ENCODE data around the gene TNFRSF1A.

The TNFRSF1A gene

DNA sequence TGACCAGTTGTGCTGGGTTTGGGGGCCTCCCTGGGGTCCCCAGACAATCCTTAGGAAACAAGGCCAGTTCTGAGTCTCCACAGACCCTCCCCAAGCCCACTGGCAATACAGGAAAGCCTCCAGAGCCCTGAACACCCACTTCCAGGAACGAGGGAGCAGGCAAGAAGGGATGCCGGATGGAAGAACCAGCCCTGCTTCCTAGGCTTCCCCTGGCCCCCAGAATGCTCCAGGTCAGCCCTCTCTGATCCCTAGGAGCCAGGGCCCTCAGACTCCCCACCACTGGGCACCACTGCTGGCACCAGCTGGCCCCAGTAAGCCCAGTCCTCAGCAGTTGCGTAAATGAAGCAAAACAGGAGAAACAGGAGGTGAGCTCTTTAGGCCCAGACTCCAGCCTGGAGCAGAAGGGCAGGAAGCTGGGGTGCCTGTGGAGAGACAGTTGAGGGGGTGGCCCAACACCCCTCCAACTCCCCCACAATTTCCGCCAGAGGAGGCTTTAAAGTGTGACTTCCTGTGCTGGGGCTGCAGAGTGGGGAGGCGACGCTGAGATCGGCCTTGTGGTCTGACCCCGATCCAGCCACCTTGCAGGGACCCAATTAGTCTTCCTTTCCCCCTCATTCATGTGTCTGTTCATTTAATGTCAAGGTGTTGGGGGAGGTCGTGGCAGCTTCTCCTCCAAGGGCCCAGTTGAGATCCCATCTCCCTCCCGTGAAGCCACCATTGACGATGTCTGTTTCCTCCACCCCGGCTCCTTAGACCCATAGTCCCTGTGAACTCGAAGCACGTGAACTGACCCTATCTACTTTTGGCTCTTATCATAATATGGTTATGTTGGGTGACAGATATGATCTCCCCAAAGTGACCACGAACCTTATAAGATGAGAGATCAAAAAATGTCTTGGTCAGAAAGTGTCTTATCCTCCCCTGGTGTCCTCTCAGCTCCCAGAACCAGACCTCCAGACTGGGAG is 4.7 kb downstream of the TNFRSF1A start:
- DNase-seq = peak; percentile 85

DNA sequence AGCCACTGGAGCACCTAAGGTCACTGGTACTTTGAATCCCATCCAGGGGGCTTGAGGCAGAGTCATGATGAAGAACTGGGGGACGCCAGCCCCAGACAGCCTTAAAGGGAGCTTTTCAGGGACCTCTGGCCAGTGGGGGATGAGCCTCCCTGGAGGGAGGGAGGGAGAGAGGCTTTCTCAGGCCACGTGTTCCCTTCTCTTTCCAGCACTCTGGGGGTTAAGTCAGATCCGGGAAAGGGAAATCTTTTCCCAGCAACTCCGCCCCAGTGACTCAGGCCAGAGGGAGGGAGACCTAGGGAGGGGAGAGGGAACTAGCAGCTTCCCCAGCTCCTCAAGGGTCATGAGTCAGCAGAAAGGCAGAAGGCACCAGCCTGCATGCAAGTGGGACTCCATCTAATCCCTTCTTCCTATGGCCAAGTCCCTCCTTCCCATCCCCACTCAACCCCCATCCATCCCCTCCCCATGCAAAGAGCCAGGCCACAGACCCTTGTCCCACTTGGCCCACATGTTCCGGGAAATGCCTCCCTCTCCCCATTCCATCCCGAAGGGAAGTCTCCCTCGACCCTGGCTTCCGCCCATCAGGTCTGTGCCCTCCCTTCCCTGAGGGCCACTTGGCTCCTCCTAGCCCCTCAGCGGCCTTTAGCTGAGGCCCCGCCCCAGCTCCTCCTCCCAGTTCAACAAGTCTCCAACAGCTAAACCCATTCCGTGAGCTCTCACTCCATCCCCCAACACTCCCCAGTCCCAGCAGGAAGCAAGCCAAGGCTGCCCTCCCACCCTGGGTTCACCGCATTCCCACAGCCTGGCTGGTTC is 5.6 kb downstream of the TNFRSF1A start:
- DNase-seq = peak; percentile 82

DNA sequence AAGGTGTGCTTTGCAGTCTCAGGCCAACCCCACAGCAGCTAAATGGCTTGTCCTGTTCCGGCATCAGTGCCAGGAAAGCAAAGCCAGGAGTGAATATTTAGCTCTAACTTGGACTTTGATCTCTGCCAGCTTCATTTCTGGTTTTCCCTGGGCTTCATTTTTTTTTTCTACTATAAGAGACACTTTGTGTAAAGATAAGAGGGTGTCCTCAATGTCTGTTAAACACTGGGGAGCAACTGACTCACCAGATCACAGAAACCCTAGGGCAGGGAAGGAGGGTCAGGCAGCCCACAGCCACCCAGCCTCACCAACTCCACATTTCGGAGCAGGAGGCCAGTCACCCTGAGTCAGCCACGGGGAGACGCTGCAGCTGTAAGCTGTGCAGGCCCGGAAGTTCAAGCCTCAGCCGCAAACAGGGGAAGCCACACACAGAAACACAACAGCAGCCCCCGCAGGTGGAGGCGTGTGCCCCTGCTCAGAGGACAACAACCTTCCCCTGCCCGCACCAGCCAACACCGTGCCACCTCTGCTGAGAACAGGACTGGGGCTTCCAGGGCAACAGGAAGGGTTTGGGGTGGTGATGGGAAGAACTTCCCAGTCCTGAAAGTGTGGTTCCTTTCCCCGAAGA is 6.3 kb downstream of the TNFRSF1A start:
- DNase-seq = peak; percentile 80

DNA sequence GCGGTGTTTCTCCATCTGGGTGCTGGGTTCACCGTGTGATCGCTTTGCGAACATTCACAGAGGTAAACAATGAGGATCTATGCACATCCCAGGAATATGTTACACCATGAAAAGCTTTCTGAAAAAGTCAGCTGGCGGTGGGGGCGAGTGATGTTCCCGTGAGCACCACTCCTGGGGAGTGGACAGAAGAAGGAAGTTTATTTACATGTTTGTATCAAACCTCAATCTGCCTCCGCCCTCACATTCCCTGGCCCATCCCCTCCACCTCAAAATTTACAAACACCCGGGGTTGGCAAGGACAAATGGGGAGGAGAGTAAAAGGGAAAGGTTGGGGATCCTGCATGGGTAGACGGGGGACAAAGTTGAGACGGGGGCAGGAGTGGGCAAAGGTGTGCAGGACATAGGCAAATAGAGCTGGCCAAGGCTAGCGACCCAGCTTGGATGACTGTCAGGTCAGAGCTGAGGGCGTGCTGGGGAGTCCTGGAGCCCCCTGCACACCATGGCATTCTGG is 6.9 kb downstream of the TNFRSF1A start:
- DNase-seq = no peak

DNA sequence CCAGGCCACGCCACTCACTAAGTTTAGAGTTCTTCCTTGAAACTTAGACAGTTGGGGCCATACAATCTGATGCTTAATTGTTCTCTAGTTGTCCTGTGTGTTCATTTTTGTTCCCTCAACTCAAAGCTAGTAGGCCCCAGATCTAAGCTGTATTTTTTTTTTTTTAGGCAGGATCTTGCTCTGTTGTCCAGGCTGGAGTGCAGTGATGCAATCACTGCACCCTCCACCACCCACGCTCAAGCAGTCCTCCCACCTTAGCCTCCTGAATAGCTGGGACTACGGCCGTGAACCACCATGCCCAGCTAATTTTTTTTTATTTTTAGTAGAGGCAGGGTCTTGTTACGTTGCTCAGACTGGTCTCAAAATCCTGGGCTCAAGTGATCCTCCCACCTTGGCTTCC is 7.5 kb downstream of the TNFRSF1A start:
- DNase-seq = no peak

DNA sequence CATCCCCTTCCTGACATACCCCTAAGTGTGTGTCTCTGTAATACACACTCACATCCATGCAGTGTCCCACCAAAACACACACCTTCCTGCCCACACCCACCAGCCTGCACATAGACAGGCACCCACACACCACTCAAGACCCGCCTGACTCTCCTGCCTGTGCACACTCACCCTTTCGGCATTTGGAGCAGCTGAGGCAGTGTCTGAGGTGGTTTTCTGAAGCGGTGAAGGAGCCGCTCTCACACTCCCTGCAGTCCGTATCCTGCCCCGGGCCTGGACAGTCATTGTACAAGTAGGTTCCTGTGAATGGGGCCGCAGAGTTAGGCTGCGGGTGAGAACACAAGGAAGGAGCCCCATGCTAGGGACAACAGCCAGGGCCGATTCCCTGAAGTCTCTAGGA is 8.3 kb downstream of the TNFRSF1A start:
- no peak for DNase-seq

DNA sequence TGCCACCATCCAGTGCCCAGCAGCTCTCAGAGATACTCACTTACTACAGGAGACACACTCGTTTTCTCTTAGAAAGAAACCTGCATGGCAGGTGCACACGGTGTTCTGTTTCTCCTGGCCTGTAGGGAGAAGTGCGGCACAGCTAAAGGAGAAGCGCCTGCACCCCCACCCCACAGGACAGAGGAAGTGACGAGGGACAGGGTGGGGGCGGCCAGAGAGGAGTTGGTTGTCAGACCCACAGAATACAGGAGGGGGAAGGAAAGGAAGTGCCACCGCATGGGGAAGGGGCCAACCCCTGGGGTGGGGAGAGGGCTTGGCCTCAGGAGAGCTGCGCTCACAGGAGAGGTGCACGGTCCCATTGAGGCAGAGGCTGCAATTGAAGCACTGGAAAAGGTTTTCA is 8.8 kb downstream of the TNFRSF1A start:
- no peak for DNase-seq

DNA sequence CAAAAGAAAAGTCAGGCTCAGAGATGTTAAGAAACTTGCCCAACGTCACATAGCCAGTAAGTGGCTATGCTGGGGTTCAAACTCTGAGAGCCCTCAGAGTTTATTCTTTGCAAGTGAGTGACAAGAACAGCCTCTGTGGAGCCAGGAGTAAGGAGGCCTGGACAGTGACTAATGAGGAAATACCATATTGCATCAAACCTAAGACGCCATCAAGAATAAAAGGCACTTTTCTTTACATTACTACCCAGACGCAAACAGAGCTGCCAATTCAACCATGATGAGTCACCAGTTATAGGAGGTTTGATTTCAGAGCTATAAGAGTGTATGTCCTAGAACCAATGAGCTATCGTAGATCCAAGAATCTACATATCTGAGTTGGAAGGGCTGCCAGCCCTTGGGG is 9.4 kb downstream of the TNFRSF1A start:
- no peak for DNase-seq

DNA sequence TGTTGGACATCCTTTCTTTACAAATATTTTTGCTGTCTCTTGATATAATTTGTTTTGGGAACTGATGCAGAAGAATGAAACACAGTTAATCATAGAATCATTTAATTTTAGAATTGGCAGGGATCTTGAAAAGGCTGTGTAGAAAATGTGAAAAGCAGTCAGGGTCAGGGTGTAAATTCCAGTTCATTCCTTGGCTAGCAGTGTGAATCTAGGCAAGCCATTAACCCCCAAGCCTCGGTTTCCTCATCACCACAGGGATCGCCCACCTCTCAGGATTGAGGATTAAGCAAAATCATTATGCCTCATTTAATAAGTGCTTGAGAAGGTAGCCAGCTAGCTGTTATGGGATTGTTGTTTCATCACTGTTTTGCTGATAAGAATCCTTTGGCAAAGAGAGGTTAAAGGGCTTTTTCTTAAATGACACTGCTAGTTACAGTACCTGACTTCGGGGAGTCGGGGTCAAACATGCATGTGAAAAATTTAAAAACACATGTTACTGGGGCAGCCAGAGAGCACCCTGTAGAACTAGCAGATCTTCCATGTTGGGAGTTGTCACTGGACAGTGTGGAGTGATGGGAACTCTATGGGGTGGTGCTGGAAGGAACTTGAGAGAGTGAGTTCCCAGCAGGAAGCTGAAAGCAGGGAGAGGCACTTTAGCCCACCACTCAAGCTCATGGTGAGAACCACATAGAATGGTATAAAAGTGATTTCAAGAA is 10.7 kb downstream of the TNFRSF1A start:
- no peak for DNase-seq

DNA sequence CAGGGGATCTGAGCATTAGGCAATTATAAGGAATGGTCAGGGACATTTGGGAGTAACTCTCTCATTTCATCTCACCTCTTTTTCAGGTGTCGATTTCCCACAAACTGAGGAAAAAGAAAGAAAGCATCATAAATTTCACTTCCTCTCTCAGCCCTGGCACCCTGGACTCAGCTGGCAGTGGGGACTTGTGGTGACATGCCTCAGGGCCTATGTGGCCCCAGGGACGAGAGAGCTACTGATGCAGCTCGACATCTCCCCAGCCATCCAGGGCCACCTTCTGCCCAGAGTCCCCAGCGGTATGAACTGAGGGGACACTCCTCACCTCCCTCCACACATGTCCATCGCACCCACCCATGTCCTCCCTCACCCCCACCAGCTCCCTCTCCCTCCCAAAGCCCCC is 11.7 kb downstream of the TNFRSF1A start:
- no peak for DNase-seq

DNA sequence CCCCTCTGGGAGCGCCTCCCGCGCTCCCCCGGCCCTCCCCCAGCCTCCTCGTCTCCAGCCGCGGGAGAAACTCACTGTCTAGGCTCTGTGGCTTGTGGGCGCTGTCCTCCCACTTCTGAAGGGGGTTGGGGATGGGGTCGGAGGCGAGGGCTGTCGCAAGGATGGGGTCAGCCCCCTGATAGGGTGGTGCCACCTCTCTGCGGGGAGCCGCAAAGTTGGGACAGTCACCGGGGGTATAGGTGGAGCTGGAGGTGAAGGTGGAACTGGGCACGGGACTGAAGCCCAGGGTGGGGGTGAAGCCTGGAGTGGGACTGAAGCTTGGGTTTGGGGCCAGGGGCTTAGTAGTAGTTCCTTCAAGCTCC is 12.2 kb downstream of the TNFRSF1A start:
- no peak for DNase-seq

DNA sequence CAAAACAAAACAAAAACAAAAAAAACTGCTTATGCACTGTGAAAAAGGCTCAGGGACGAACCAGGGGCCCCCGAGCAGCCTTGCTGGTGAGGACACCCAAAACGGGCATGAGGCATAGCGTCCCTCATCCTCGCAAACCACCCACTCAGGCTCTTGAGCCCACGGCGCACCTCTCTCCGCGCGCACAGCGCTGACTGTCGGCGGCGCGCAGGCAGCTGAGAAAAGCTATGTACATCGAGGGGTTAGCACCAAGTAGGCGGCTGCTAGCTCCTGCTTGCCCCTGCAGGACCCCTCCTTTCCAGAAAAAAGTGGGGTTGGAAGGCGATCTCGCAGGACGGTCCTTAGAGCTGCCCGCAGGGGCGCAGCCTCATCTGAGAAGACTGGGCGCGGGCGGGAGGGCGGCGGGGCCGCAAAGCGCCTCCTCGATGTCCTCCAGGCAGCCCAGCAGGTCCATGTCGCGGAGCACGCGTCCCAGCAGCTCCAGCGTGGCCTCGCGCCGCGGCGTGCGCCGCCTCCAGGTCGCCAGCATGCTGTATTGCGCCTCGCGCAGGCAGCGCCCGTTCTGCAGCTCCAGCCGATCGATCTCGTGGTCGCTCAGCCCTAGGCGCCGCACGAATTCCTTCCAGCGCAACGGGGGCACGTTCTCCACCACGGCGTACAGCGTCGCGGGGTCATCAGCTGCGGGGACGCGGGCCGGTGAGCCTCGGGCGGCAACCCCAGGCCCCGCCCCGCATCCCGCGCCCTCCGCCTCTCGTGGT is 12.8 kb downstream of the TNFRSF1A start:
- DNase-seq = no peak

DNA sequence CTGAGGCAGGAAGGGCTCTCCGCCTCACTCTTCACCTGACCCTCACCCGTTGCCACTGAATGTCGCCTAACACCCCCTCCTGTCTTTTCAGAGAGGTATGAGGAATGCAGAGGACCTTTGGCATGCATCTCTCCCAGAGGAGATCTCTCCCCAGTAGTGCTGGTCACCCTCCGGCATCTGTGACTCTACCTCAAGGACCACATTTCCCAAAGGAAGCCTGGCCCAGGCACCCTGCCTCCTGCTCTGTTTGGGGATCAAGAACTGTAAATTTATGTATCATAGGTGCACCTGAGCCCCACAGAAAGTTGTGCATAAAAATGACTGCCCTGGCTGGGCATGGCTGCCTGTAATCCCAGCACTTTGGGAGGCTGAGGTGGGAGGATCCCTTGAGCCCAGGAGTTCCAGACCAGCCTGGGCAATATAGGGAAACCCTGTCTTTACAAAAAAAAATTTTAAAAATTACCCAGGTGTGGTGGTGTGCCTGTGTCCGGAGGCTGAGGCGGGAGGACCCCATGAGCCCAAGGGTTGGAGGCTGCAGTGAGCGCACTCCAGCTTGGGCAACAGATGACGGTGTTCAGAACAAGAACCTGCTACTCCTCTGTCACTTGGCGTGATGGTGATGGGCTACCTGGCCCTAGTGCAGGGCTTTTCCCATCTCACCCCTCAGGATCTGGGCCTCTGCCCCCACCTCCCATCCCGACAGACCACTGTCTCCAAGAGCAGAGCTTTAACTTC is 13.7 kb downstream of the TNFRSF1A start:
- no peak for DNase-seq

DNA sequence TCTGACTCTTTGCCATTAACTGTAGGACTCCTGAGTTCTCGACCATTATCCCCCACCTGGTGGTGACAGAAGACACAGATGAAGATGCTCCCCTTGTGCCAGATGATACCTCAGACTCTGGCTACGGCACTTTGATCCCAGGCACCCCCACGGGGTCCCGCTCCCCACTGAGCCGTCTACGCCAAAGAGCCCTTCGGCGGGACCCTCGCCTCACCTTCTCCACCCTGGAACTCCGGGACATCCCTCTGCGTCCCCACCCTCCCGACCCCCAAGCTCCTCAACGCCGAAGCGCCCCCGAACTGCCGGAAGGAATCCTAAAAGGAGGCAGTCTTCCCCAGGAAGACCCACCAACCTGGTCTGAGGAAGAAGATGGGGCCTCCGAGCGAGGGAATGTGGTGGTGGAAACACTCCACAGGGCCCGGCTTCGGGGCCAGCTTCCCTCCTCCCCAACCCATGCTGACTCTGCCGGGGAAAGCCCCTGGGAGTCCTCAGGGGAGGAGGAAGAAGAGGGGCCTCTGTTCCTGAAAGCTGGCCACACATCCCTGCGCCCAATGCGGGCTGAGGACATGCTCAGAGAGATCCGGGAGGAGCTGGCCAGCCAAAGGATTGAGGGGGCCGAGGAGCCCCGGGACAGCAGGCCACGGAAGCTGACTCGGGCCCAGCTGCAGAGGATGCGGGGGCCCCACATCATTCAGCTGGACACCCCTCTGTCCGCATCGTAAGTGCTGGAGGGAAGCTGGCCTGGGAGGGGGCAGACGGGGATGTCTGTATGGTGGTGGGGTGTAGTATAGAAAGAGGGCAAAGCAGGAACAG is 14.4 kb downstream of the TNFRSF1A start:
- no peak for DNase-seq

DNA sequence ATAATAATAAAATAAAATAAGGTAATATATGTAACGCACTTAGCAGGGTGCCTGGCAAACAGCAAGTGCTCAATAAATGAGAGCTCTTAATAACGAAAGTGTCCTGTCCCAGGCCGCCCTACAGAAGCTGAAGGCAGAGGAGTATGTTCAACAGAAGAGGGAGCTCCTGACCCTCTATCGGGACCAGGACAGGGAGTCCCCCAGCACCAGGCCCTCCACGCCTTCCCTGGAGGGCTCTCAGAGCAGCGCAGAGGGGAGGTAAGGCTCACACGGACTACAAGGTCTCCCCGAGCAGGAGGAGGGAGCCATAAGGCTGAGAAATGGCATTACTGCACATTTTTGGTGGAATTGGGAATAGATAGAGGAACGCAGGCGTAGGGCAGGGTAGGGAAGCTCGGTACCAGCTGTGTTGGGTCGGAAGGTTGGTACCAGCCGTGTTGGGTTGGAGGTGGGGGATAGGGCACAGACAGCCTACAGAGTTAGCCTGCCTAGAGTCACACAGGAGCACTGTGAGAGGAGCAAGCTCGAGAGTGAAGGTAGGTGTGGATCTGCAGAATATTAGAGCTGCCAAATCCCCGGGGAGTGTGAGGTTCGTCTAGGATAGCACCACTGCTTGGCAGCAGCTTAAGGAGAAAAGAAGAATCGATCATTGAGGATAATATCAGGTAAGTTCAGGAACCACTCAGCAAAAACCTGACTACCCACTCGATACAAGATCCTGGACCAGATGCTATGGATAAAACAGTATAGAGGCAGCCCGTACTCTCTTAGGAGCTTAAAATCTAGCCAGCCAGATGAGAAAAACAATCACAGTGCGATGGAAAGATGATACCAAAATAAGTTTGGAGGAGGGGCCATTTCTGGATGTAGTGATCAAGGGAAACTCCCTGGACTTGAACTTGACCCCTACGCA is 15.3 kb downstream of the TNFRSF1A start:
- no peak for DNase-seq

DNA sequence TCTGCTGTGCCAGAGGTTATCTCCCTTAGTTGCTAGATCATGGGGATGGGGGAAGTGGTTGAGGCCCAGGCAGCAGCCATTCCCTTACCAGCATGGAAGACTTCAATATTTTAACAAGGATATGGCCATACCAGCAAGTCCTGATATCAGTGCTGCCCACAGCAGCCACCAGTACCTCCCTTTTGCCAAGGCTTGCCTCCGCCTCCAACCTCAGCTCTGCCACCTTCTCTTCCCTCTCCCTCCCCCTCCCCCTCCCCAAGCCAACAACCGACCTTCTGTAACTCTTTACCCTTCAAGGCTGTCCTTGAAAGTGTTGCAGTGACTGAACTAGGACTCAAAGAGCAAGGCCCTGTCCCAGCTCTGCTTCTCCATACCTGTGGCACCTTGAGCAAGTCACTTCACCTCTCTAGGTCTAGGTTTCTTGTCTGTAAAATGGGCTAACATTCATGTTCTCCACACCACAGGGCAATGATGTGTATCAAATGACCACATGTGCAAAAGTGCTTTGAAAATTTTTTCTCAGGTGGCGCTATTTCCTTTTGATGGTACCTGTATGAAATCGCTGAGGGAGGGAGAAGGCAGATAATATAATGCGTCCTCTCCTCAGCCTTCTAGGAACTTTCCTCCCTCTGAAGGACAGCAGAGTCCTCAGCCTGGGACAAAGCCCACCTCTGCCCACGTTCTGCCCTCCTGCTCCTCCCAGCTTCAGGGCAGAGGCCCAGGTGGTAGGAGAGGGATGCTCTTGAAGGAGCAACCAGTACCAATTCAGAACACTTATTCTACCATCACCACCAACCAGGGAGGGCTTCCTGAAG is 16.7 kb downstream of the TNFRSF1A start:
- DNase-seq = no peak

DNA sequence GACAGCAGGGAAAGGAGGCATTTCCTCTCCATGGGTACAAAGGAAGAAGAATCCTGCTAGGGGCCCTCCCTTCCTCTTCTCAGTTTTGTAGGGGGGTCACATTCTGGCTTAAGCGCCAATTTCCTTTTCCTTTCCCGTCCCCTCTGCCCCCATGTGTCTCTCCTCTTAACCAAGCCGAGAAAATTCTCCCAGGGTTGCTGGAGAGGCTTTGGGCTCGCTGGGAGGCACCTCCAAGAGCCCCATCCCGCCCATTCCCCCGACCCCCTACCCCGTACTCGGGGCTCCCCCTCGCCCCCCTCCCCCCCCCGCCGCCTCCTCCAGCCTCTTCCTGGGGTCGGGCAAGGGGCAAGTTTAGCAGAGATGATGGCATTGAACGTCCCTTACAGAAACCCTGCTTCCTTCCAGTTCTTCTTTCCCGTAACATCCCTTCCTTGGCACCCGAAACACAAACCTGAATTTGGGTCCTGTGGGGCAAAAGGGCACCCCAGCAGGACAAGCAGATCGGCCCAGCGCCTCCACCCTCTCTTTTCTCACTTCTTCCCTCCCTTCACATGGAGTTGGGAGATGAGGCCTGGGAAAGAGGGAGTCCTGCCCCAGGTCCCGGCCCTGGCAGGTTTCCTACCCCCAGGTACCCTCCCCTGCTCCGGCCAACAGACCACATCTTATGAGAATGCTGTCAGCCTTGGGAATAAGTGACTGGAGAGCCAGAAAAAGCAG is 17.7 kb downstream of the TNFRSF1A start:
- DNase-seq = no peak
